Medulla oblongata (tissue), 1 donor: ENCODE measurements around the gene CYFIP1.

Experiments used
- DNase-seq: peaks from one replicate; pipeline ENCODE4 v3.0.0-alpha.2; 2015; ENCODE audit errors: extremely low spot score

CYFIP1 gene

GRCh38 chr15:22869856-22870255 is 110.3 kb downstream of the CYFIP1 start:
- no peak for DNase-seq

- no peak for DNase-seq
These were observed 111.2 kb downstream of the CYFIP1 start for GRCh38 chr15:22868928-22869327.

- no peak for DNase-seq
These were observed 111.7 kb downstream of the CYFIP1 start for GRCh38 chr15:22868495-22868894.

- DNase-seq: no peak
These were observed 112.3 kb downstream of the CYFIP1 start for GRCh38 chr15:22867886-22868285.

GRCh38 chr15:22866079-22866478 is 114.1 kb downstream of the CYFIP1 start:
- DNase-seq: no peak

- DNase-seq: no peak
These were observed 116.8 kb downstream of the CYFIP1 start for GRCh38 chr15:22863356-22863755.

- peak; percentile 16 for DNase-seq
These were observed 119.0 kb downstream of the CYFIP1 start for GRCh38 chr15:22861161-22861560.

GRCh38 chr15:22856659-22857058 is 123.5 kb downstream of the CYFIP1 start:
- no peak for DNase-seq

GRCh38 chr15:22855791-22856190 is 124.4 kb downstream of the CYFIP1 start:
- no peak for DNase-seq

- no peak for DNase-seq
These were observed 128.7 kb downstream of the CYFIP1 start for GRCh38 chr15:22851513-22851912.

- DNase-seq: no peak
These were observed 130.1 kb downstream of the CYFIP1 start for GRCh38 chr15:22850055-22850454.

- no peak for DNase-seq
These were observed 134.1 kb downstream of the CYFIP1 start for GRCh38 chr15:22846073-22846472.

GRCh38 chr15:22845289-22845900 is 134.8 kb downstream of the CYFIP1 start:
- DNase-seq: no peak

- no peak for DNase-seq
These were observed 135.5 kb downstream of the CYFIP1 start for GRCh38 chr15:22844421-22845288.

- DNase-seq: peak; percentile 65
These were observed 141.0 kb downstream of the CYFIP1 start for GRCh38 chr15:22839046-22839695.

GRCh38 chr15:22838292-22839042 is 141.7 kb downstream of the CYFIP1 start, which contains the start of gene NIPA2:
Gene NIPA2, plus strand, starts transcription at chr15:22838666. Its CDS starts 13,066 bp downstream, at chr15:22851732.
- DNase-seq: peak; percentile 98

GRCh38 chr15:22831473-22831872 is 148.7 kb downstream of the CYFIP1 start:
- no peak for DNase-seq

GRCh38 chr15:22827125-22827524 is 153.0 kb downstream of the CYFIP1 start:
- DNase-seq: no peak

- no peak for DNase-seq
These were observed 156.6 kb downstream of the CYFIP1 start for GRCh38 chr15:22823495-22824128.

GRCh38 chr15:22819651-22820050 is 160.5 kb downstream of the CYFIP1 start:
- DNase-seq: no peak
